Measurements from ENCODE around the gene SLC25A1. TPM values are rescaled to one million over a fixed set of nuclear protein-coding genes. Genes with fewer than 3 reads are reported as not detected.
A peak's percentile ranks its signal among the peaks of the same experiment; 100 is the strongest.

The SLC25A1 gene
- total and polyA plus RNA-seq, 2 experiments from 2014 or later: 141 to 242 TPM

DNA sequence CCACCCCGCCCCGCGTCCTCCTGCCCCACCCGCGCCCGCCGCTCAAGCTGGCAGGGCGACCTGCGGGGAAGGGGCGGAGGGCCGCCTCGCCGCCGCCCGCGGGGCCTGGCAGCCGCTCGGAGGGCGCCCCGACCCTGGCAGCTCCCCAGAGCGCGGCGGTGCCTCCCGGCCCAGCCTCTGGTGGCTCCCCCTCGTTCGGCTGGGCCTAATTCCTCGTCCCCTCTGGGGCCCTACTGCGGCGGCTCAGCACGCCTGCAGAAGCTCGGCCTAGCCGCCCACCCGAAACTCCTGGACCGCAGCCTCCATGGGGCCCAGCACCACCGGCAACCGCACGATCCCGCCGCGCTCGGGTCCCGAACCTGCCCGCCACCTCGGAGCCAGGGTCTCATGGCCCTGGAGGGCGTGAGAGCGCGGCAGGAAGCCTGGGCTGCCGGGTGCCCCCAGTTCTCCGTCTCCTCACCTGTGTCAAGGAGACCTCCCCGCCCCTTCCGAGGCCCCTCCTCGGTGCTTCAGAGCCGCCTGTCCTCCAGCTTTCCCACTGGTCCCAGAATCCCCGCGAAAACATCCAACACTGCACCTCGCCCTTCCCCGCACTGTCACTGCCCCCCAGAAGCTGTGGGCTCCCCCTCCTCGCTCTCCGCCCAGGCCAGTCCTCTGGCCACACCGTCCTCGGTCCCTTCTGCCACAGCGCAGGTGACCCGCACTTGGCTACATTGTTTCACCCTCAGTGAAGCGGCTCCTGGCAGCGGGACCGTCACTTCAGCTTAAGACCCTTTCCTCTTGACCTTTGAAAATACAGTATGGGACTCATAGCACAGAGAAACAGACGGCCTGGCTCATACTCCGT is 27.8 kb downstream of the SLC25A1 start:
- Mint-ChIP-seq H3K27me3 (ENCODE audit: insufficient read depth, low read depth, poor library complexity) (peaks cover 71% of the 10 kb centered on the region), H3K9me3 (peaks cover 10% of the 10 kb centered on the region; the same call in 2 of the 3 replicates), H3K4me1 (peaks cover 19% of the 10 kb centered on the region), H3K36me3 (ENCODE audit: low read depth) (peaks cover 3% of the 10 kb centered on the region; the same call in 1 of the 3 replicates), H3K27ac (no peak overlapping the region), H3K4me3 (peak overlapping the region; percentile 65)
- Histone ChIP-seq H2AFZ (peak overlapping the region; percentile 63; the same call in 1 of the 2 replicates), H3K79me2 (replicated peaks; ENCODE audit: insufficient read depth) (no peaks in the 10 kb centered on the region), H3K27me3 (ENCODE audit: insufficient read depth) (peaks cover 83% of the 10 kb centered on the region), H4K20me1 (replicated peaks; ENCODE audit: insufficient read depth) (no peaks in the 10 kb centered on the region), H3K4me2 (peak overlapping the region; percentile 73), H3K36me3 (ENCODE audit: insufficient read depth) (no peaks in the 10 kb centered on the region), H3K27ac (ENCODE audit: low read depth) (no peak overlapping the region), H3K4me1 (ENCODE audit: insufficient read depth) (no peaks in the 10 kb centered on the region; the same call in 1 of the 2 replicates), H3F3A (replicated peaks; ENCODE audit: low read depth) (0 out of 2 replicates have a peak, but pooled peaks cover 18% of the 10 kb centered on the region), H3K4me3 (peak overlapping the region; percentile 47), H3K9me2 (ENCODE audit: insufficient read depth) (no peaks in the 10 kb centered on the region)
- DNase-seq (ENCODE audit: low spot score) (no peak), ATAC-seq (peak; percentile 5; the same call in 2 of the 3 replicates)
- TF ChIP-seq EZH2 (IDR thresholded peaks at IDR 0.05; ENCODE audit: low read depth, unreplicated experiment) (peak; percentile 89), ZNF114 (CRISPR knock-in tag; IDR thresholded peaks at IDR 0.05) (no peak)

DNA sequence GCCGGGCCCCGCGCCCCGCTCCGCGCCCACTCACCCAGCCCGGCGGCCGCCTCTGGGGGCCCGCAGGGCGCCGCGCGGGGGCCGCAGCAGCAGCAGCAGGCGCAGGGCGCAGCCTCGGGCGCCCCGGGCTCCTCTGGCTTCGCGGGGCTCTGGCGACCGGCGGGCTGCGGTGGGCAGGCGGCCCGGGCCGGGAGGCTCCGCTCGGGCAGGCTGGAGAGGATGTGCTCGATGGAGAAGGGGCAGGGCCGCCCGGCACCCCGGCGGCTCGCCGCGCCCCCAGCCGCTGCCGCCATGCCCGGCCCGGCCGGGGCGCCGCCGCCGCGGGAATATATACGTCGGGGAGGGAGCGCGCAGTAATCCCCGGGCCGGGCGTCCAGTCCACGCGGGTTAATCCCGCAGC is 28.5 kb downstream of the SLC25A1 start, which contains the start of gene GSC2:
Gene GSC2, minus strand, starts transcription at position 302 of the 400 bp plus-strand sequence. Its CDS starts 9 bp downstream, at position 293.
- Mint-ChIP-seq H3K4me1 (peaks cover 19% of the 10 kb centered on the region), H3K36me3 (ENCODE audit: low read depth) (peaks cover 3% of the 10 kb centered on the region; the same call in 1 of the 3 replicates), H3K9me3 (peaks cover 10% of the 10 kb centered on the region; the same call in 2 of the 3 replicates), H3K27ac (no peak within 1 kb of the TSS), H3K27me3 (ENCODE audit: insufficient read depth, low read depth, poor library complexity) (peaks cover 69% of the 10 kb centered on the region), H3K4me3 (peak within 1 kb of the TSS; percentile 66)
- 0 out of 2 replicates have a peak, but pooled peaks cover 18% of the 10 kb centered on the region for H3F3A ChIP-seq (replicated peaks; ENCODE audit: low read depth)
- ATAC-seq: no peak; the same call in 2 of the 3 replicates
- H3K4me2 ChIP-seq: peak within 1 kb of the TSS; percentile 87
- H3K4me3 ChIP-seq: peak within 1 kb of the TSS; percentile 64
- no peak for DNase-seq (ENCODE audit: low spot score)
- H3K9me2 ChIP-seq (ENCODE audit: insufficient read depth): no peaks in the 10 kb centered on the region
- H2AFZ ChIP-seq: peak within 1 kb of the TSS; percentile 96
- H3K27me3 ChIP-seq (ENCODE audit: insufficient read depth): peaks cover 90% of the 10 kb centered on the region
- no peaks in the 10 kb centered on the region; the same call in 1 of the 2 replicates for H3K4me1 ChIP-seq (ENCODE audit: insufficient read depth)
- no peaks in the 10 kb centered on the region for H3K36me3 ChIP-seq (ENCODE audit: insufficient read depth)
- no peaks in the 10 kb centered on the region for H4K20me1 ChIP-seq (replicated peaks; ENCODE audit: insufficient read depth)
- no peaks in the 10 kb centered on the region for H3K79me2 ChIP-seq (replicated peaks; ENCODE audit: insufficient read depth)
- H3K27ac ChIP-seq (ENCODE audit: low read depth): no peak within 1 kb of the TSS
- TF ChIP-seq ETS1 (IDR thresholded peaks at IDR 0.05): no peak
- no peak for TF ChIP-seq ZNF114 (CRISPR knock-in tag; IDR thresholded peaks at IDR 0.05)
- no peak for TF ChIP-seq EZH2 (IDR thresholded peaks at IDR 0.05; ENCODE audit: low read depth, unreplicated experiment)
- TF ChIP-seq JUNB (IDR thresholded peaks at IDR 0.05; ENCODE audit: unreplicated experiment): no peak
- no peak for TF ChIP-seq CREB1 (CRISPR knock-in tag; IDR thresholded peaks at IDR 0.05; ENCODE audit: low read depth)
- no peak for TF ChIP-seq EZH2phosphoT487 (IDR thresholded peaks at IDR 0.05; ENCODE audit: unreplicated experiment)
- TF ChIP-seq CTCF (conservative IDR thresholded peaks at IDR 0.05; ENCODE audit: low read depth in 2 of 2): no peak
- no peak for TF ChIP-seq POLR2AphosphoS5 (IDR thresholded peaks at IDR 0.05; ENCODE audit: low read depth)
- no peak for TF ChIP-seq STAT1 (IDR thresholded peaks at IDR 0.05; ENCODE audit: unreplicated experiment)
- TF ChIP-seq ZNF331 (CRISPR knock-in tag; IDR thresholded peaks at IDR 0.05; ENCODE audit: low read depth): no peak
- TF ChIP-seq, protein P1, sequence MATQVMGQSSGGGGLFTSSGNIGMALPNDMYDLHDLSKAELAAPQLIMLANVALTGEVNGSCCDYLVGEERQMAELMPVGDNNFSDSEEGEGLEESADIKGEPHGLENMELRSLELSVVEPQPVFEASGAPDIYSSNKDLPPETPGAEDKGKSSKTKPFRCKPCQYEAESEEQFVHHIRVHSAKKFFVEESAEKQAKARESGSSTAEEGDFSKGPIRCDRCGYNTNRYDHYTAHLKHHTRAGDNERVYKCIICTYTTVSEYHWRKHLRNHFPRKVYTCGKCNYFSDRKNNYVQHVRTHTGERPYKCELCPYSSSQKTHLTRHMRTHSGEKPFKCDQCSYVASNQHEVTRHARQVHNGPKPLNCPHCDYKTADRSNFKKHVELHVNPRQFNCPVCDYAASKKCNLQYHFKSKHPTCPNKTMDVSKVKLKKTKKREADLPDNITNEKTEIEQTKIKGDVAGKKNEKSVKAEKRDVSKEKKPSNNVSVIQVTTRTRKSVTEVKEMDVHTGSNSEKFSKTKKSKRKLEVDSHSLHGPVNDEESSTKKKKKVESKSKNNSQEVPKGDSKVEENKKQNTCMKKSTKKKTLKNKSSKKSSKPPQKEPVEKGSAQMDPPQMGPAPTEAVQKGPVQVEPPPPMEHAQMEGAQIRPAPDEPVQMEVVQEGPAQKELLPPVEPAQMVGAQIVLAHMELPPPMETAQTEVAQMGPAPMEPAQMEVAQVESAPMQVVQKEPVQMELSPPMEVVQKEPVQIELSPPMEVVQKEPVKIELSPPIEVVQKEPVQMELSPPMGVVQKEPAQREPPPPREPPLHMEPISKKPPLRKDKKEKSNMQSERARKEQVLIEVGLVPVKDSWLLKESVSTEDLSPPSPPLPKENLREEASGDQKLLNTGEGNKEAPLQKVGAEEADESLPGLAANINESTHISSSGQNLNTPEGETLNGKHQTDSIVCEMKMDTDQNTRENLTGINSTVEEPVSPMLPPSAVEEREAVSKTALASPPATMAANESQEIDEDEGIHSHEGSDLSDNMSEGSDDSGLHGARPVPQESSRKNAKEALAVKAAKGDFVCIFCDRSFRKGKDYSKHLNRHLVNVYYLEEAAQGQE (IDR thresholded peaks at IDR 0.05; ENCODE audit: unreplicated experiment): no peak
- no peak for TF ChIP-seq NANOG (IDR thresholded peaks at IDR 0.05; ENCODE audit: borderline replicate concordance)

Measured in GM23338 (cell line).